Left renal cortex interstitium (tissue), 4 donors: ENCODE results near the gene BOLL. TPM values are rescaled to one million over a fixed set of nuclear protein-coding genes. Genes with fewer than 3 reads are reported as not detected.
A peak's percentile ranks its signal among the peaks of the same experiment; 100 is the strongest.
"Not testable (repeated sequence)": the region's sequence is repeated elsewhere in the genome, so short reads cannot be mapped to it uniquely, and the experiment has no call there.

Experiments used
- DNase-seq, 4 donors: peaks; one replicate each; pipeline ENCODE4 v3.0.0-alpha.2; 2013; ENCODE audit warnings: low read depth in 4 of 4, low spot score in 2 of 4, missing footprints in 1 of 4
- polyA plus RNA-seq, 4 donors: library from polyadenylated mRNA; unstranded; fragments of 120-200 nt; gene quantifications; one replicate each; pipeline ENCODE4 v1.2.1, GENCODE V29; 2013; ENCODE audit not compliant: insufficient read length in 4 of 4

BOLL gene
- polyA plus RNA-seq, 4 donors = 0.05 to 0.18 TPM; not detected in 2

- DNase-seq = no peak
These were observed 13.9 kb upstream of the BOLL start for GRCh38 chr2:197799068-197799467.

- DNase-seq = no peak
These were observed 13.1 kb upstream of the BOLL start for GRCh38 chr2:197798187-197798586.

- no peak for DNase-seq
These were observed 10.2 kb upstream of the BOLL start for GRCh38 chr2:197795277-197795676.

- DNase-seq = no peak
These were observed 8.3 kb upstream of the BOLL start for GRCh38 chr2:197793456-197793855.

- DNase-seq = peak in 1 of 4 donors; percentile 14
These were observed 1.1 kb upstream of the BOLL start for GRCh38 chr2:197786010-197786877.

GRCh38 chr2:197782126-197782525 lies 3.0 kb downstream of the BOLL start:
- no peak for DNase-seq

- no peak for DNase-seq
These were observed 5.9 kb downstream of the BOLL start for GRCh38 chr2:197779261-197779660.

GRCh38 chr2:197777823-197778407 lies 7.2 kb downstream of the BOLL start:
- peak in 2 of 4 donors; percentile 4 to 27 for DNase-seq

GRCh38 chr2:197760293-197760657 lies 24.8 kb downstream of the BOLL start:
- no peak for DNase-seq

- DNase-seq = no peak
These were observed 25.4 kb downstream of the BOLL start for GRCh38 chr2:197759625-197760292.

GRCh38 chr2:197759013-197759412 lies 26.1 kb downstream of the BOLL start:
- DNase-seq = no peak

- no peak for DNase-seq
These were observed 44.9 kb downstream of the BOLL start for GRCh38 chr2:197740200-197740599.

- not testable (repeated sequence) for DNase-seq
These were observed 56.3 kb downstream of the BOLL start for GRCh38 chr2:197728555-197729544.

GRCh38 chr2:197727011-197727410 lies 58.1 kb downstream of the BOLL start:
- no peak for DNase-seq

GRCh38 chr2:197717863-197718262 lies 67.3 kb downstream of the BOLL start:
- no peak for DNase-seq

GRCh38 chr2:197713271-197713670 lies 71.8 kb downstream of the BOLL start:
- DNase-seq = no peak

GRCh38 chr2:197711578-197711977 lies 73.5 kb downstream of the BOLL start:
- DNase-seq = no peak

- no peak for DNase-seq
These were observed 74.6 kb downstream of the BOLL start for GRCh38 chr2:197710424-197711042.

GRCh38 chr2:197709140-197709539 lies 76.0 kb downstream of the BOLL start:
- DNase-seq = not testable (repeated sequence)

GRCh38 chr2:197708331-197708730 lies 76.8 kb downstream of the BOLL start:
- no peak for DNase-seq
